ENCODE results near the gene HDLBP. TPM values are rescaled to one million over a fixed set of nuclear protein-coding genes. Genes with fewer than 3 reads are reported as not detected.

HDLBP gene
- total and polyA plus RNA-seq, 10 of the 15 experiments (the other 5 are each of a cell fraction or from before 2014, with no cell fraction given): 19.5 to 383 (median 249) TPM

- Histone ChIP-seq H4K20me1 (ENCODE audit: control insufficient read depth, insufficient read depth) (peaks cover 12% of the 10 kb centered on the region), H3K9me3 (replicated peaks; ENCODE audit: control insufficient read depth, insufficient read depth, low read length) (no peaks in the 10 kb centered on the region), H3K27me3 (replicated peaks in 1 of 2; ENCODE audit: control insufficient read depth in 2 of 2, insufficient read depth in 2 of 2, low read length in 1 of 2) (no peaks in the 10 kb centered on the region), H3K4me2 (ENCODE audit: control insufficient read depth, insufficient read depth) (no peak overlapping the region), H3K9ac (ENCODE audit: control insufficient read depth, insufficient read depth, low read length) (no peak overlapping the region), H2AFZ (ENCODE audit: control insufficient read depth, low read depth, low read length) (no peak overlapping the region), H3K4me3 (no peak overlapping the region), H3K36me3 (ENCODE audit: control insufficient read depth in 2 of 2, insufficient read depth in 2 of 2, low read length in 1 of 2) (peaks cover 18 to 27% of the 10 kb centered on the region in 2 experiments), H3K79me2 (ENCODE audit: control insufficient read depth, insufficient read depth, low read length) (peaks cover 55% of the 10 kb centered on the region), H3K4me1 (ENCODE audit: control insufficient read depth, insufficient read depth, low read length) (peaks cover 17% of the 10 kb centered on the region), H3K27ac (ENCODE audit: control insufficient read depth, insufficient read depth) (no peak overlapping the region)
- POLR2A ChIA-PET: no interaction called here
- DNase-seq (ENCODE audit: low read depth, low spot score) (no peak), ATAC-seq (no peak), FAIRE-seq (no peak)
- RAD21 ChIA-PET (ENCODE audit: unreplicated experiment): no interaction called here
- in situ Hi-C loops (cut with MboI): no loop called here
- SMC1A ChIA-PET (ENCODE audit: uncharacterized antibody, unreplicated experiment): interaction anchor here (0.6 to 1.2 kb wide), 2 partner anchors 46 to 54 kb away, joined by 3 to 5 read pairs; no protein-coding TSS in a partner anchor
- intact Hi-C loops (cut with micrococcal nuclease; ENCODE audit: unreplicated experiment): no loop called here
- peak; percentile 8; the same call in 1 of the 2 replicates for TF ChIP-seq POLR2AphosphoS5 (IDR thresholded peaks at IDR 0.05; ENCODE audit: low read length)
- no peak for TF ChIP-seq SMARCA5 (IDR thresholded peaks at IDR 0.05)
- TF ChIP-seq SMAD5 (IDR thresholded peaks at IDR 0.05; ENCODE audit: low read depth): no peak
- TF ChIP-seq POLR2A (IDR thresholded peaks at IDR 0.05; ENCODE audit: low read depth, low read length): no peak
- TF ChIP-seq MXI1 (IDR thresholded peaks at IDR 0.05; ENCODE audit: low read depth, low read length): no peak
- TF ChIP-seq ZBTB4 (CRISPR knock-in tag; IDR thresholded peaks at IDR 0.05): no peak
- TF ChIP-seq HCFC1 (IDR thresholded peaks at IDR 0.05; ENCODE audit: low read length): no peak
- no peak for TF ChIP-seq ZZZ3 (IDR thresholded peaks at IDR 0.05; ENCODE audit: control insufficient read depth, insufficient read length, low read depth)
- BruUV-seq (replicated peaks): no TSS peak
- CTCF ChIA-PET: no interaction called here
- 86% methylated on average over 14 of the region's 14 CpGs for WGBS (ENCODE audit: insufficient coverage, insufficient replicate concordance, low lambda C conversion rate, missing lambda C conversion rate)
Observed at GRCh38 chr2:241268716-241269445, 46.6 kb downstream of the HDLBP start.

Measured in GM12878 (cell line).